ENCODE data around the gene RAMACL. TPM values are rescaled to one million over a fixed set of nuclear protein-coding genes. Genes with fewer than 3 reads are reported as not detected.

The RAMACL gene
- total RNA-seq, 1 donor from 2014 or later = 1.7 TPM

DNA sequence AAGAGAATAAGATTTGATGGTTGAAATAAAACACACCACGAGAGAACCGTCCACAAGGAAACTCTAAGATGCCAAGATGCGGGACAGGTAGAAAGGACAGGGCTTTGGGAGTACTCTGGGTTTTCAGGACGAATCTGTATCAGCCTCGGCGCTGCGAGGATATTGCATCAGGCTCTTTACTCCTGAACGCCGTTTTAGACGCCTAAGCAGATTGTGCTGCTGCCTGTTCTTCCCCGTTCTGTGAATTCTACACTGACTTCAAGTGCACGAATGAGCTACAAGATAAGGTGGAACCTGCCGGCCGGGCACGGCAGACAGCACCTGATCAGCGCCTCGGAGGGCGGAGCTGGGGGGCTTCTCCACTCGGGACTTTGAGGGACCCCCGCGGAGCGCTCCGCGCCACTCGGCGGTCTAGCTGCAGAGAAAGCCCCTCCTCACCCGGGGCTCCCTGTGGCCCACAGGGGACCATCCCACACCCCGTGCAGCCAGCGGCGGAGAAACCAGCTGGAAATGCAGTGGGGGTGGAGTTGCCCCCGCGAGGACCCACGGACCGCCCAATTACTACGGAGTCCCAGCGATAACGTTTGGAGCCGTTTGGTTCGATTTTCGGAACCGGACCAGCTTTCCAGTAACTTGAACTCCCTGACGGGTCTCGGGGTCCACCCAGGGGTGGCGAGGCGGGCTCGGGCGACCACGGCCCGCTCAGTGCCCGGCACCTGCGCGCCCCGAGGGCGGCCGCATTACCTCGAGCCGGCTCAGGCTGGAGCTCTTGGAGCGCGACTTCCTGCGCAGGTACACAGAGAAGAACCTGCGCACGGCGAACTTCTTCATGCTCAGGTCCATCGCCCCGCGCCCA is 39.9 kb upstream of the RAMACL start:
- H3K27ac Mint-ChIP-seq = peak overlapping the region; percentile 94

DNA sequence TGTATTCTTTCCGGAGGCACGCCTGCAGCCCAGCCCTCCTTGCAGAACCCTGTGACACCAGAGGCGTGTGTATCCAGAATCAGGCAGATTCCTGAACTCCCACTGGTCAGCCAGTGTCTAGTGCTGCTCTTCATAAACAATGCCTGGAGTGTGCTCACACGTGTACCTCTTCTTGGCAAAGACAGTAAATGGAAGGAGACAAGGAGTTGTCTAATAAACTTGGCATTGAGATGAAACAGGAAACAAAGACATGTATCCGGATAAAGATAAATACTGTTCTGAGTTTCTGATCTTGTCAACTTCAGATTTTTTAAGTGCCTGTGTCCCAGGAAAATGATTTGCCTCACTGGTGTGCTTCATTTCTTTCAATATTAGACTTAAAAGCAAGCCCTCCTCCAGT is 38.9 kb upstream of the RAMACL start:
- Mint-ChIP-seq H3K27ac (no peak overlapping the region), H3K36me3 (ENCODE audit: insufficient read depth) (no peaks in the 10 kb centered on the region)
- TF ChIP-seq, protein P1, sequence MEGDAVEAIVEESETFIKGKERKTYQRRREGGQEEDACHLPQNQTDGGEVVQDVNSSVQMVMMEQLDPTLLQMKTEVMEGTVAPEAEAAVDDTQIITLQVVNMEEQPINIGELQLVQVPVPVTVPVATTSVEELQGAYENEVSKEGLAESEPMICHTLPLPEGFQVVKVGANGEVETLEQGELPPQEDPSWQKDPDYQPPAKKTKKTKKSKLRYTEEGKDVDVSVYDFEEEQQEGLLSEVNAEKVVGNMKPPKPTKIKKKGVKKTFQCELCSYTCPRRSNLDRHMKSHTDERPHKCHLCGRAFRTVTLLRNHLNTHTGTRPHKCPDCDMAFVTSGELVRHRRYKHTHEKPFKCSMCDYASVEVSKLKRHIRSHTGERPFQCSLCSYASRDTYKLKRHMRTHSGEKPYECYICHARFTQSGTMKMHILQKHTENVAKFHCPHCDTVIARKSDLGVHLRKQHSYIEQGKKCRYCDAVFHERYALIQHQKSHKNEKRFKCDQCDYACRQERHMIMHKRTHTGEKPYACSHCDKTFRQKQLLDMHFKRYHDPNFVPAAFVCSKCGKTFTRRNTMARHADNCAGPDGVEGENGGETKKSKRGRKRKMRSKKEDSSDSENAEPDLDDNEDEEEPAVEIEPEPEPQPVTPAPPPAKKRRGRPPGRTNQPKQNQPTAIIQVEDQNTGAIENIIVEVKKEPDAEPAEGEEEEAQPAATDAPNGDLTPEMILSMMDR (IDR thresholded peaks at IDR 0.05; ENCODE audit: unreplicated experiment) = no peak

More for the DNA sequence above, 39.9 kb upstream of the RAMACL start:
- peak; percentile 51 for DNase-seq (ENCODE audit: low spot score, unreplicated experiment)
- H3K36me3 Mint-ChIP-seq (ENCODE audit: insufficient read depth) = no peaks in the 10 kb centered on the region
- peak overlapping the region; percentile 84 for H3K4me3 Mint-ChIP-seq (ENCODE audit: low read depth)
- TF ChIP-seq, protein P1 (IDR thresholded peaks at IDR 0.05; ENCODE audit: unreplicated experiment) = no peak
- no peaks in the 10 kb centered on the region for H3K9me3 Mint-ChIP-seq (ENCODE audit: low read depth)
- H3K4me1 Mint-ChIP-seq (ENCODE audit: low read depth) = peaks cover 17% of the 10 kb centered on the region
- H3K27me3 Mint-ChIP-seq = peaks cover 22% of the 10 kb centered on the region

DNA sequence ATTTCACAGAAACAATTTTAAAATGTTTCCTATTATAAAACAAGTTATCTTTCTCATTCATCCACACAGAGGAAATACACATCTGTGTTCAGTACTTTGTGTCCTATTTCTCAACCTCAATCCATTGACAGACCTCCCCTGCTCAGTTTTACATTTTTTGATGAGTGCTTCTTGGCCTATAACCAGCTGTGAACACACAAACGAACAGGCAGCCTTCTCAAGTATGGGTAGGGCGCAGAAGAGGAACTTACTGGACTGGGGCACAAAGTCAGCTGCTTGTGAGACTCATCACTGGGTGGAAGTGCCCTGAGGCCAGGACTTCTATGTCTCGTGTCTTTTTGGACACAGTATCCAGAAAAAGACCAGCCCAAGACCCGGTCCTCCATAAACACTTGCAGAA is 37.8 kb upstream of the RAMACL start:
- H3K27me3 Mint-ChIP-seq = peaks cover 3% of the 10 kb centered on the region
- H3K4me3 Mint-ChIP-seq (ENCODE audit: low read depth) = no peak overlapping the region
- H3K27ac Mint-ChIP-seq = no peak overlapping the region
- H3K9me3 Mint-ChIP-seq (ENCODE audit: low read depth) = no peaks in the 10 kb centered on the region
- H3K36me3 Mint-ChIP-seq (ENCODE audit: insufficient read depth) = no peaks in the 10 kb centered on the region
- peaks cover 17% of the 10 kb centered on the region for H3K4me1 Mint-ChIP-seq (ENCODE audit: low read depth)
- no peak for DNase-seq (ENCODE audit: low spot score, unreplicated experiment)
- TF ChIP-seq, protein P1 (IDR thresholded peaks at IDR 0.05; ENCODE audit: unreplicated experiment) = no peak

More for the DNA sequence above, 38.9 kb upstream of the RAMACL start:
- no peaks in the 10 kb centered on the region for H3K9me3 Mint-ChIP-seq (ENCODE audit: low read depth)
- peak overlapping the region; percentile 84 for H3K4me3 Mint-ChIP-seq (ENCODE audit: low read depth)
- peaks cover 17% of the 10 kb centered on the region for H3K4me1 Mint-ChIP-seq (ENCODE audit: low read depth)
- no peak for DNase-seq (ENCODE audit: low spot score, unreplicated experiment)
- H3K27me3 Mint-ChIP-seq = peaks cover 13% of the 10 kb centered on the region

DNA sequence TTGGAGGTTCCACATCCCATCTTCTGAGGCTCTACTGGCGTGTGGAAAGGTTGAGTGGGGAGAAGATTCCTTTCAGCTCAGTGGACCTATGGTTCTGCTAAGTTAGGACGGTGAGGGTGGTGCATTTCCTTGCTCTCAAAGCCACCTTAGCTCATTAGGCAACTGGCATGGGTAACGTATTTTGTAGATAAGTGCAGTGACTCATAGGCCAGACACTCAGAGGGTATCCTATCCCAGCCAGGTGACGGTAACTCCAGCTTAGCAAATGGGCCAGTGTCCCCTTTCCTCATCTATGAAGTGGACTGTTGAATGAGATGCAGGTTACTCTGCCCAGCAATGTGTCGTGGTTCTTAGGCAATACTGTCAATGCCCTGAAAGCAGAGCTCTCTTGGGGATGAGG is 36.8 kb upstream of the RAMACL start:
- no peaks in the 10 kb centered on the region for H3K9me3 Mint-ChIP-seq (ENCODE audit: low read depth)
- no peak overlapping the region for H3K4me3 Mint-ChIP-seq (ENCODE audit: low read depth)
- no peak overlapping the region for H3K27ac Mint-ChIP-seq
- H3K36me3 Mint-ChIP-seq (ENCODE audit: insufficient read depth) = peaks cover 6% of the 10 kb centered on the region
- no peaks in the 10 kb centered on the region for H3K27me3 Mint-ChIP-seq
- peaks cover 14% of the 10 kb centered on the region for H3K4me1 Mint-ChIP-seq (ENCODE audit: low read depth)
- no peak for DNase-seq (ENCODE audit: low spot score, unreplicated experiment)
- TF ChIP-seq, protein P1 (IDR thresholded peaks at IDR 0.05; ENCODE audit: unreplicated experiment) = no peak

DNA sequence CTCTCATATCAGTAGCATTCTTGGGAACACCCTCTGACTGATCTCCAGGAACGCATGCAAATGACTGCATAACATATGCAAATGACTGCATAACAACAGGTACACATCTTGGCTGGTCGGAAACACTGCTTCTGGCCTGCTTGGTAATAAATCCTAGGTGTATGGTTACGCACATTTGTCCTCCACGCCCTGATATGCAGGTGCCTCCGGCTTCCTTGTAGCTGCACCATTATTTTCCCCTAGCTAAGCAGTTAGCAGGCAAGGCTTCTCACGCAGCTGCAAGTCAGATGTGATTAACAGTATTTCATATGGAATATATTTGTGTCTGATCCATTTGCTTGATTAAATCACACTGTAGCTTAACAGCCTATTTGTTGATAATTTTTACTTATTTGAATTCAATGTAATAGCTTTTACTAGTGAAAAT is 34.6 kb upstream of the RAMACL start:
- peaks cover 11% of the 10 kb centered on the region for H3K4me1 Mint-ChIP-seq (ENCODE audit: low read depth)
- DNase-seq (ENCODE audit: low spot score, unreplicated experiment) = no peak
- no peaks in the 10 kb centered on the region for H3K27me3 Mint-ChIP-seq
- TF ChIP-seq, protein P1 (IDR thresholded peaks at IDR 0.05; ENCODE audit: unreplicated experiment) = no peak
- no peak overlapping the region for H3K4me3 Mint-ChIP-seq (ENCODE audit: low read depth)
- peaks cover 8% of the 10 kb centered on the region for H3K36me3 Mint-ChIP-seq (ENCODE audit: insufficient read depth)
- no peaks in the 10 kb centered on the region for H3K9me3 Mint-ChIP-seq (ENCODE audit: low read depth)
- H3K27ac Mint-ChIP-seq = no peak overlapping the region

All from progenitor cell of endocrine pancreas (in vitro differentiated cells).